ENCODE measurements around the gene PRPH. TPM values are rescaled to one million over a fixed set of nuclear protein-coding genes. Genes with fewer than 3 reads are reported as not detected.
A peak's percentile ranks its signal among the peaks of the same experiment; 100 is the strongest.

PRPH gene
- total and polyA plus RNA-seq, 4 experiments from 2014 or later = 0.39 to 0.87 TPM; not detected in 2

GRCh38 chr12:49327368-49327767 lies 32.4 kb downstream of the PRPH start:
- intact Hi-C loops (cut with micrococcal nuclease) = no loop called here
- no peaks in the 10 kb centered on the region for H3K36me3 Mint-ChIP-seq
- Histone ChIP-seq H3K36me3 (ENCODE audit: insufficient read depth, low read length) (no peaks in the 10 kb centered on the region), H3K27me3 (ENCODE audit: insufficient read depth, low read length) (no peaks in the 10 kb centered on the region), H3K27ac (ENCODE audit: low read depth, low read length) (no peak overlapping the region), H3K4me1 (ENCODE audit: insufficient read depth, low read length) (peaks cover 7% of the 10 kb centered on the region), H3K9me3 (ENCODE audit: control insufficient read depth in 1 of 2, low read length in 2 of 2) (no peaks in the 10 kb centered on the region), H3K4me3 (ENCODE audit: low read length in 2 of 2) (no peak overlapping the region)
- ChIA-PET CTCF (ENCODE audit: partially characterized antibody) (no interaction called here), POLR2A (ENCODE audit: partially characterized antibody) (no interaction called here)
- H3K9me3 Mint-ChIP-seq = no peaks in the 10 kb centered on the region
- peak overlapping the region in 1 of 7 donors; percentile 9 for H3K27ac Mint-ChIP-seq
- peaks cover 5 to 9% of the 10 kb centered on the region in 2 donors for H3K27me3 Mint-ChIP-seq
- H3K4me3 Mint-ChIP-seq = no peak overlapping the region
- DNase-seq = no peak
- peaks cover 7 to 16% (median 12%) of the 10 kb centered on the region in 4 donors for H3K4me1 Mint-ChIP-seq

- no peaks in the 10 kb centered on the region for H3K36me3 ChIP-seq (ENCODE audit: insufficient read depth, low read length)
- Mint-ChIP-seq H3K36me3 (no peaks in the 10 kb centered on the region), H3K27me3 (peaks cover 9 to 15% of the 10 kb centered on the region in 2 donors), H3K27ac (no peak overlapping the region), H3K4me3 (no peak overlapping the region), H3K4me1 (peaks cover 6 to 11% (median 10%) of the 10 kb centered on the region in 4 donors), H3K9me3 (no peaks in the 10 kb centered on the region)
- intact Hi-C loops (cut with micrococcal nuclease) = no loop called here
- H3K27ac ChIP-seq (ENCODE audit: low read depth, low read length) = no peak overlapping the region
- no peaks in the 10 kb centered on the region for H3K27me3 ChIP-seq (ENCODE audit: insufficient read depth, low read length)
- DNase-seq = no peak
- H3K9me3 ChIP-seq (ENCODE audit: control insufficient read depth in 1 of 2, low read length in 2 of 2) = no peaks in the 10 kb centered on the region
- H3K4me1 ChIP-seq (ENCODE audit: insufficient read depth, low read length) = peaks cover 6% of the 10 kb centered on the region
- H3K4me3 ChIP-seq (ENCODE audit: low read length in 2 of 2) = no peak overlapping the region
- CTCF ChIA-PET (ENCODE audit: partially characterized antibody) = interaction anchor here (0.7 kb wide), 1 partner anchor 38 kb away, joined by 3 read pairs; no protein-coding TSS in a partner anchor
- POLR2A ChIA-PET (ENCODE audit: partially characterized antibody) = no interaction called here
Measured at GRCh38 chr12:49327887-49328286, 32.9 kb downstream of the PRPH start.

- POLR2A ChIA-PET (ENCODE audit: partially characterized antibody) = no interaction called here
- Histone ChIP-seq H3K4me3 (ENCODE audit: low read length in 2 of 2) (no peak overlapping the region), H3K9me3 (ENCODE audit: control insufficient read depth in 1 of 2, low read length in 2 of 2) (no peaks in the 10 kb centered on the region), H3K27me3 (ENCODE audit: insufficient read depth, low read length) (no peaks in the 10 kb centered on the region), H3K27ac (ENCODE audit: low read depth, low read length) (no peak overlapping the region), H3K36me3 (ENCODE audit: insufficient read depth, low read length) (no peaks in the 10 kb centered on the region), H3K4me1 (ENCODE audit: insufficient read depth, low read length) (peaks cover 3% of the 10 kb centered on the region)
- intact Hi-C loops (cut with micrococcal nuclease) = no loop called here
- CTCF ChIA-PET (ENCODE audit: partially characterized antibody) = interaction anchor here (1.7 kb wide), 1 partner anchor 30 kb away, joined by 4 read pairs; no protein-coding TSS in a partner anchor
- Mint-ChIP-seq H3K4me3 (peak overlapping the region in 1 of 8 donors; percentile 47), H3K9me3 (peaks cover 0 to 1% (median 0%) of the 10 kb centered on the region in 8 donors), H3K4me1 (peaks cover 4 to 6% (median 6%) of the 10 kb centered on the region in 4 donors), H3K27me3 (peaks cover 13 to 19% of the 10 kb centered on the region in 2 donors), H3K36me3 (no peaks in the 10 kb centered on the region), H3K27ac (no peak overlapping the region)
- no peak for DNase-seq
Measured at GRCh38 chr12:49328816-49329215, 33.9 kb downstream of the PRPH start.

- H3K27me3 Mint-ChIP-seq = peaks cover 21 to 29% of the 10 kb centered on the region in 2 donors
- peaks cover 0 to 1% (median 0%) of the 10 kb centered on the region in 8 donors for H3K9me3 Mint-ChIP-seq
- H3K27ac ChIP-seq (ENCODE audit: low read depth, low read length) = no peak overlapping the region
- intact Hi-C loops (cut with micrococcal nuclease) = no loop called here
- no peak overlapping the region for H3K27ac Mint-ChIP-seq
- H3K4me1 Mint-ChIP-seq = peaks cover 4 to 6% (median 5%) of the 10 kb centered on the region in 4 donors
- H3K9me3 ChIP-seq (ENCODE audit: control insufficient read depth in 1 of 2, low read length in 2 of 2) = no peaks in the 10 kb centered on the region
- H3K27me3 ChIP-seq (ENCODE audit: insufficient read depth, low read length) = peaks cover 8% of the 10 kb centered on the region
- H3K36me3 ChIP-seq (ENCODE audit: insufficient read depth, low read length) = no peaks in the 10 kb centered on the region
- no peaks in the 10 kb centered on the region for H3K36me3 Mint-ChIP-seq
- no peak overlapping the region for H3K4me3 ChIP-seq (ENCODE audit: low read length in 2 of 2)
- POLR2A ChIA-PET (ENCODE audit: partially characterized antibody) = interaction anchor here (0.5 kb wide), 1 partner anchor 239 kb away, joined by 3 read pairs; no protein-coding TSS in a partner anchor
- peaks cover 3% of the 10 kb centered on the region for H3K4me1 ChIP-seq (ENCODE audit: insufficient read depth, low read length)
- no peak overlapping the region for H3K4me3 Mint-ChIP-seq
- CTCF ChIA-PET (ENCODE audit: partially characterized antibody) = interaction anchor here (1.5 to 2.8 kb wide), 3 partner anchors 12 to 41 kb away, joined by 4 to 10 read pairs (median 4); no protein-coding TSS in a partner anchor
- no peak for DNase-seq
Measured at GRCh38 chr12:49330032-49330619, 35.2 kb downstream of the PRPH start.

GRCh38 chr12:49330631-49331379 lies 35.9 kb downstream of the PRPH start:
- Mint-ChIP-seq H3K9me3 (peaks cover 0 to 1% (median 0%) of the 10 kb centered on the region in 8 donors), H3K4me3 (no peak overlapping the region), H3K36me3 (no peaks in the 10 kb centered on the region), H3K4me1 (peaks cover 9 to 12% (median 10%) of the 10 kb centered on the region in 4 donors), H3K27ac (no peak overlapping the region), H3K27me3 (peaks cover 27 to 35% of the 10 kb centered on the region in 2 donors)
- Histone ChIP-seq H3K36me3 (ENCODE audit: insufficient read depth, low read length) (no peaks in the 10 kb centered on the region), H3K9me3 (ENCODE audit: control insufficient read depth in 1 of 2, low read length in 2 of 2) (no peaks in the 10 kb centered on the region), H3K27me3 (ENCODE audit: insufficient read depth, low read length) (peaks cover 15% of the 10 kb centered on the region), H3K4me1 (ENCODE audit: insufficient read depth, low read length) (peaks cover 3% of the 10 kb centered on the region), H3K27ac (ENCODE audit: low read depth, low read length) (no peak overlapping the region), H3K4me3 (ENCODE audit: low read length in 2 of 2) (no peak overlapping the region)
- intact Hi-C loops (cut with micrococcal nuclease) = no loop called here
- CTCF ChIA-PET (ENCODE audit: partially characterized antibody) = interaction anchor here (0.9 to 3.4 kb wide), 12 partner anchors 8 to 287 kb away, joined by 3 to 33 read pairs (median 4); partner anchors contain the start of genes DNAJC22 and TROAP
- DNase-seq = no peak
- POLR2A ChIA-PET (ENCODE audit: partially characterized antibody) = interaction anchor here (0.6 to 1.4 kb wide), 2 partner anchors 8 to 11 kb away, joined by 3 to 5 read pairs; partner anchors contain the start of gene TROAP

GRCh38 chr12:49331380-49332222 lies 36.7 kb downstream of the PRPH start:
- no peaks in the 10 kb centered on the region for H3K9me3 ChIP-seq (ENCODE audit: control insufficient read depth in 1 of 2, low read length in 2 of 2)
- peaks cover 6% of the 10 kb centered on the region for H3K4me1 ChIP-seq (ENCODE audit: insufficient read depth, low read length)
- peaks cover 28 to 35% of the 10 kb centered on the region in 2 donors for H3K27me3 Mint-ChIP-seq
- H3K4me3 ChIP-seq (ENCODE audit: low read length in 2 of 2) = no peak overlapping the region
- DNase-seq = no peak
- peaks cover 0 to 1% (median 0%) of the 10 kb centered on the region in 8 donors for H3K9me3 Mint-ChIP-seq
- H3K36me3 ChIP-seq (ENCODE audit: insufficient read depth, low read length) = no peaks in the 10 kb centered on the region
- H3K4me3 Mint-ChIP-seq = no peak overlapping the region
- ChIA-PET POLR2A (ENCODE audit: partially characterized antibody) (interaction anchor here (0.6 to 1.4 kb wide), 3 partner anchors 9 to 13 kb away, joined by 3 to 5 read pairs (median 3); partner anchors contain the start of gene TROAP), CTCF (ENCODE audit: partially characterized antibody) (interaction anchor here (0.6 to 3.4 kb wide), 15 partner anchors 9 to 288 kb away, joined by 3 to 33 read pairs (median 3); partner anchors contain the start of genes DNAJC22, PRPH and TROAP)
- peaks cover 9 to 12% (median 10%) of the 10 kb centered on the region in 4 donors for H3K4me1 Mint-ChIP-seq
- H3K36me3 Mint-ChIP-seq = no peaks in the 10 kb centered on the region
- intact Hi-C loops (cut with micrococcal nuclease) = no loop called here
- H3K27ac ChIP-seq (ENCODE audit: low read depth, low read length) = no peak overlapping the region
- peaks cover 20% of the 10 kb centered on the region for H3K27me3 ChIP-seq (ENCODE audit: insufficient read depth, low read length)
- no peak overlapping the region for H3K27ac Mint-ChIP-seq

Measured in CD4-positive, alpha-beta memory T cell (primary cell).